Activated naive CD8-positive, alpha-beta T cell (primary cell): ENCODE results near the gene RPL29.

Experiments
- H3K27ac Mint-ChIP-seq: one replicate; pipeline ENCODE4 v1.8.0; 2021; ENCODE audit warnings: mixed read lengths
- H3K27me3 Mint-ChIP-seq: one replicate; pipeline ENCODE4 v1.8.0; 2021; ENCODE audit warnings: mixed read lengths
- H3K36me3 Mint-ChIP-seq: one replicate; pipeline ENCODE4 v1.8.0; 2021; ENCODE audit warnings: mixed read lengths
- H3K4me1 Mint-ChIP-seq: one replicate; pipeline ENCODE4 v1.8.0; 2021; ENCODE audit warnings: low read depth, mixed read lengths
- H3K4me3 Mint-ChIP-seq: one replicate; pipeline ENCODE4 v1.8.0; 2021; ENCODE audit warnings: mild to moderate bottlenecking, mixed read lengths
- H3K9me3 Mint-ChIP-seq: one replicate; pipeline ENCODE4 v1.8.0; 2021; ENCODE audit warnings: low read depth, mixed read lengths

RPL29 gene

GRCh38 chr3:52020796-52021195 is 25.1 kb upstream of the RPL29 start:
- no peaks in the 10 kb centered on the region for H3K27me3 Mint-ChIP-seq
- H3K4me1 Mint-ChIP-seq = no peaks in the 10 kb centered on the region
- H3K4me3 Mint-ChIP-seq = no peak overlapping the region
- H3K9me3 Mint-ChIP-seq = no peaks in the 10 kb centered on the region
- no peak overlapping the region for H3K27ac Mint-ChIP-seq
- H3K36me3 Mint-ChIP-seq = no peaks in the 10 kb centered on the region

- Mint-ChIP-seq H3K4me3 (no peak overlapping the region), H3K9me3 (no peaks in the 10 kb centered on the region), H3K27ac (no peak overlapping the region), H3K36me3 (no peaks in the 10 kb centered on the region), H3K27me3 (no peaks in the 10 kb centered on the region), H3K4me1 (no peaks in the 10 kb centered on the region)
These were observed 23.8 kb upstream of the RPL29 start for GRCh38 chr3:52019352-52020080.

GRCh38 chr3:52018319-52019000 is 22.8 kb upstream of the RPL29 start:
- H3K27ac Mint-ChIP-seq = no peak overlapping the region
- H3K4me3 Mint-ChIP-seq = no peak overlapping the region
- H3K4me1 Mint-ChIP-seq = no peaks in the 10 kb centered on the region
- no peaks in the 10 kb centered on the region for H3K27me3 Mint-ChIP-seq
- no peaks in the 10 kb centered on the region for H3K36me3 Mint-ChIP-seq
- no peaks in the 10 kb centered on the region for H3K9me3 Mint-ChIP-seq

- Mint-ChIP-seq H3K4me1 (no peaks in the 10 kb centered on the region), H3K9me3 (no peaks in the 10 kb centered on the region), H3K4me3 (no peak overlapping the region), H3K27ac (no peak overlapping the region), H3K36me3 (no peaks in the 10 kb centered on the region), H3K27me3 (no peaks in the 10 kb centered on the region)
These were observed 21.9 kb upstream of the RPL29 start for GRCh38 chr3:52017586-52017985.

- no peak overlapping the region for H3K4me3 Mint-ChIP-seq
- no peaks in the 10 kb centered on the region for H3K9me3 Mint-ChIP-seq
- H3K36me3 Mint-ChIP-seq = no peaks in the 10 kb centered on the region
- no peaks in the 10 kb centered on the region for H3K27me3 Mint-ChIP-seq
- H3K4me1 Mint-ChIP-seq = no peaks in the 10 kb centered on the region
- H3K27ac Mint-ChIP-seq = no peak overlapping the region
These were observed 19.9 kb upstream of the RPL29 start for GRCh38 chr3:52015438-52016228.

GRCh38 chr3:52014613-52015012 is 18.9 kb upstream of the RPL29 start:
- H3K27me3 Mint-ChIP-seq = no peaks in the 10 kb centered on the region

GRCh38 chr3:52013802-52014598 is 18.3 kb upstream of the RPL29 start:
- Mint-ChIP-seq H3K36me3 (no peaks in the 10 kb centered on the region), H3K4me1 (no peaks in the 10 kb centered on the region), H3K9me3 (no peaks in the 10 kb centered on the region), H3K27me3 (no peaks in the 10 kb centered on the region), H3K27ac (no peak overlapping the region), H3K4me3 (no peak overlapping the region)

More at GRCh38 chr3:52014613-52015012, 18.9 kb upstream of the RPL29 start:
- Mint-ChIP-seq H3K27ac (no peak overlapping the region), H3K4me3 (no peak overlapping the region), H3K36me3 (no peaks in the 10 kb centered on the region), H3K9me3 (no peaks in the 10 kb centered on the region), H3K4me1 (no peaks in the 10 kb centered on the region)

GRCh38 chr3:52012699-52013098 is 17.0 kb upstream of the RPL29 start:
- no peaks in the 10 kb centered on the region for H3K4me1 Mint-ChIP-seq
- H3K9me3 Mint-ChIP-seq = no peaks in the 10 kb centered on the region
- no peak overlapping the region for H3K4me3 Mint-ChIP-seq
- H3K36me3 Mint-ChIP-seq = no peaks in the 10 kb centered on the region
- no peak overlapping the region for H3K27ac Mint-ChIP-seq
- no peaks in the 10 kb centered on the region for H3K27me3 Mint-ChIP-seq

GRCh38 chr3:52010431-52010830 is 14.7 kb upstream of the RPL29 start:
- Mint-ChIP-seq H3K36me3 (no peaks in the 10 kb centered on the region), H3K27me3 (no peaks in the 10 kb centered on the region), H3K4me1 (peaks cover 4% of the 10 kb centered on the region), H3K9me3 (no peaks in the 10 kb centered on the region), H3K27ac (no peak overlapping the region), H3K4me3 (no peak overlapping the region)

- Mint-ChIP-seq H3K4me3 (no peak overlapping the region), H3K27ac (no peak overlapping the region), H3K36me3 (no peaks in the 10 kb centered on the region)
These were observed 11.6 kb upstream of the RPL29 start for GRCh38 chr3:52007291-52007690.

GRCh38 chr3:52006820-52007133 is 11.1 kb upstream of the RPL29 start:
- no peaks in the 10 kb centered on the region for H3K36me3 Mint-ChIP-seq
- no peak overlapping the region for H3K27ac Mint-ChIP-seq
- no peaks in the 10 kb centered on the region for H3K27me3 Mint-ChIP-seq
- H3K4me1 Mint-ChIP-seq = peaks cover 4% of the 10 kb centered on the region
- no peaks in the 10 kb centered on the region for H3K9me3 Mint-ChIP-seq
- H3K4me3 Mint-ChIP-seq = no peak overlapping the region

More at GRCh38 chr3:52007291-52007690, 11.6 kb upstream of the RPL29 start:
- Mint-ChIP-seq H3K27me3 (no peaks in the 10 kb centered on the region), H3K4me1 (peaks cover 4% of the 10 kb centered on the region), H3K9me3 (no peaks in the 10 kb centered on the region)

- no peak overlapping the region for H3K27ac Mint-ChIP-seq
- peaks cover 8% of the 10 kb centered on the region for H3K4me1 Mint-ChIP-seq
- no peak overlapping the region for H3K4me3 Mint-ChIP-seq
- H3K36me3 Mint-ChIP-seq = no peaks in the 10 kb centered on the region
- H3K27me3 Mint-ChIP-seq = no peaks in the 10 kb centered on the region
- H3K9me3 Mint-ChIP-seq = no peaks in the 10 kb centered on the region
These were observed 10.5 kb upstream of the RPL29 start for GRCh38 chr3:52006017-52006819.

- peaks cover 8% of the 10 kb centered on the region for H3K4me1 Mint-ChIP-seq
- H3K27ac Mint-ChIP-seq = no peak overlapping the region
- H3K27me3 Mint-ChIP-seq = no peaks in the 10 kb centered on the region
These were observed 9.9 kb upstream of the RPL29 start for GRCh38 chr3:52005571-52005986.

GRCh38 chr3:52004906-52005395 is 9.3 kb upstream of the RPL29 start:
- Mint-ChIP-seq H3K27me3 (no peaks in the 10 kb centered on the region), H3K9me3 (no peaks in the 10 kb centered on the region), H3K36me3 (no peaks in the 10 kb centered on the region), H3K27ac (no peak overlapping the region), H3K4me3 (no peak overlapping the region), H3K4me1 (peaks cover 8% of the 10 kb centered on the region)

More at GRCh38 chr3:52005571-52005986, 9.9 kb upstream of the RPL29 start:
- no peaks in the 10 kb centered on the region for H3K9me3 Mint-ChIP-seq
- no peaks in the 10 kb centered on the region for H3K36me3 Mint-ChIP-seq
- no peak overlapping the region for H3K4me3 Mint-ChIP-seq
